ENCODE data around the gene MAFG. TPM values are rescaled to one million over a fixed set of nuclear protein-coding genes. Genes with fewer than 3 reads are reported as not detected.
A peak's percentile ranks its signal among the peaks of the same experiment; 100 is the strongest.

The MAFG gene
- total RNA-seq, 1 experiment from 2014 or later, result 25.2 TPM

DNA sequence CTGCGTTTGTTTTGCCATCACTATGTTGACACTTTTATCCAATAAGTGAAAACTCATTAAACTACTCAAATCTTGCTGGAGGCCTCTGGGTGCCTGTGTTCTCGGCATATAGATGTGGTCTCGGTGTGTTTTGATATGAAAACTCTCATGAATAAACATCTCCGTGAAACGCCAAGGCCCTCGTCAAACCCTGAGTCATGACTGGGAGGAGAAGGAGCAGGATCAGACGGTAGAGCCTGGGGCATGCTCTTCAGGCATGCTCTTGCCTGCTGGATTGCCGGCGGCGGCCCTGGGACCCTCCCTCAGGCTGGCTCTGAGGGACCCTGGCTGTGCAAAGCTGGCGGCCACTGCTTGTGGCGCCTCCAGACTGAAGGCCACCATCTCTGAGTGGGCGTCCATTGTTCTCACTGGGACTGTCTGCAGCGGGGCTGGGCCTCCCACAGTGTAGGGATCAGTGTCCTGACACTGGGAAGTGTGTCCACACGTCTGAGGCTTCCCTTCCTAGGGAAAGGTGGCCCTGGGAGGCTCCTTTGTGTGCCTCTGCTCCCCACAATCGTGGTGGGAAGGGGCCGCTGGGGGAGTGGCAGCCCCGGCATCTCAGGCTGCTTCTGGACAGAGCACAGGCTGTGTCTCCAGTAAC, 27.2 kb downstream of the MAFG start:
- Histone ChIP-seq H3K36me3 (peaks cover 83% of the 10 kb centered on the region), H3K9me3 (replicated peaks) (no peaks in the 10 kb centered on the region), H3K4me3 (no peak overlapping the region), H3K27me3 (replicated peaks) (no peaks in the 10 kb centered on the region), H3K4me1 (replicated peaks) (peaks cover 53% of the 10 kb centered on the region), H3K27ac (no peak overlapping the region)
- DNase-seq (ENCODE audit: low read depth in 1 of 2, low spot score in 2 of 2), result no peak

DNA sequence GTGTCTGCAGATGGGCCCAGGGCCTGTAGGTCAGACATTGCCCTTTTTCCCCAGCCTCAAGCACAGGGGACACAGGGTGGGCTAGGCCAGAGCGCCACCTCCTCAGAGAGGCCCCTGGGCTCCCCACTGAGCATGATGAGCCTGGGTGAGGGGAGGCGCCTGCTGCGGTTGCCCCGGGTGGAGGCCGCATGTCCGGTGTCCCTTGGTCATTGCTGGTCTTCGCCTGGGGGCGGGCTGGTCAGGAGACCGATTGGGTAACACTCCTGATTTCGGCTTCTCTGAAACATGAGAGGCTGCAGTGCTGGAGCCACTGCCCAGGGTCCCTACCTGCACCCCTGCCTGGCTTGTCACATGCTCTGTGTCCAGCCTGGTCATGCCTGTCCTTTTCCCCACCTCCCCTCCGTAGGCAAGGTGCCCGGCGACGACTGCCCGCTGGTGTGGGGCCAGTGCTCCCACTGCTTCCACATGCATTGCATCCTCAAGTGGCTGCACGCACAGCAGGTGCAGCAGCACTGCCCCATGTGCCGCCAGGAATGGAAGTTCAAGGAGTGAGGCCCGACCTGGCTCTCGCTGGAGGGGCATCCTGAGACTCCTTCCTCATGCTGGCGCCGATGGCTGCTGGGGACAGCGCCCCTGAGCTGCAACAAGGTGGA, 27.9 kb downstream of the MAFG start:
- peaks cover 53% of the 10 kb centered on the region for H3K4me1 ChIP-seq (replicated peaks)
- no peak overlapping the region for H3K4me3 ChIP-seq
- H3K9me3 ChIP-seq (replicated peaks), result no peaks in the 10 kb centered on the region
- H3K36me3 ChIP-seq, result peaks cover 80% of the 10 kb centered on the region
- H3K27me3 ChIP-seq (replicated peaks), result no peaks in the 10 kb centered on the region
- DNase-seq (ENCODE audit: low read depth in 1 of 2, low spot score in 2 of 2), result peak in 1 of 2 experiments; percentile 53
- H3K27ac ChIP-seq, result peak overlapping the region; percentile 63; the same call in 1 of the 2 replicates

- DNase-seq (ENCODE audit: low read depth in 1 of 2, low spot score in 2 of 2), result no peak
- no peaks in the 10 kb centered on the region for H3K27me3 ChIP-seq (replicated peaks)
- peak overlapping the region; percentile 63 for H3K27ac ChIP-seq
- peaks cover 78% of the 10 kb centered on the region for H3K36me3 ChIP-seq
- no peaks in the 10 kb centered on the region for H3K9me3 ChIP-seq (replicated peaks)
- H3K4me3 ChIP-seq, result no peak overlapping the region
- peaks cover 53% of the 10 kb centered on the region for H3K4me1 ChIP-seq (replicated peaks)
Observed at GRCh38 chr17:81898885-81899284, 28.6 kb downstream of the MAFG start.

- H3K9me3 ChIP-seq (replicated peaks), result no peaks in the 10 kb centered on the region
- peak overlapping the region; percentile 63 for H3K27ac ChIP-seq
- H3K36me3 ChIP-seq, result peaks cover 75% of the 10 kb centered on the region
- H3K4me3 ChIP-seq, result no peak overlapping the region
- DNase-seq (ENCODE audit: low read depth in 1 of 2, low spot score in 2 of 2), result peak; percentile 97 to 98
- H3K4me1 ChIP-seq (replicated peaks), result peaks cover 53% of the 10 kb centered on the region
- no peaks in the 10 kb centered on the region for H3K27me3 ChIP-seq (replicated peaks)
Observed at GRCh38 chr17:81898029-81898866, 29.3 kb downstream of the MAFG start.

- peaks cover 72% of the 10 kb centered on the region for H3K36me3 ChIP-seq
- DNase-seq (ENCODE audit: low read depth in 1 of 2, low spot score in 2 of 2), result no peak
- H3K9me3 ChIP-seq (replicated peaks), result no peaks in the 10 kb centered on the region
- peaks cover 42% of the 10 kb centered on the region for H3K4me1 ChIP-seq (replicated peaks)
- H3K4me3 ChIP-seq, result no peak overlapping the region
- H3K27me3 ChIP-seq (replicated peaks), result no peaks in the 10 kb centered on the region
- no peak overlapping the region for H3K27ac ChIP-seq
Observed at GRCh38 chr17:81895400-81895799, 32.1 kb downstream of the MAFG start.

- H3K4me3 ChIP-seq, result peak overlapping the region; percentile 69
- H3K36me3 ChIP-seq, result peaks cover 76% of the 10 kb centered on the region
- no peak for DNase-seq (ENCODE audit: low read depth in 1 of 2, low spot score in 2 of 2)
- H3K27me3 ChIP-seq (replicated peaks), result no peaks in the 10 kb centered on the region
- peak overlapping the region; percentile 72 for H3K27ac ChIP-seq
- peaks cover 25% of the 10 kb centered on the region for H3K4me1 ChIP-seq (replicated peaks)
- H3K9me3 ChIP-seq (replicated peaks), result no peaks in the 10 kb centered on the region
Observed at GRCh38 chr17:81891303-81891552, 36.3 kb downstream of the MAFG start.

- Histone ChIP-seq H3K27me3 (replicated peaks) (no peaks in the 10 kb centered on the region), H3K27ac (peak overlapping the region; percentile 72), H3K36me3 (peaks cover 76% of the 10 kb centered on the region), H3K4me1 (replicated peaks) (peaks cover 29% of the 10 kb centered on the region), H3K4me3 (peak overlapping the region; percentile 69), H3K9me3 (replicated peaks) (no peaks in the 10 kb centered on the region)
- peak in 1 of 2 experiments; percentile 56 for DNase-seq (ENCODE audit: low read depth in 1 of 2, low spot score in 2 of 2)
Observed at GRCh38 chr17:81890447-81891302, 36.9 kb downstream of the MAFG start.

DNA sequence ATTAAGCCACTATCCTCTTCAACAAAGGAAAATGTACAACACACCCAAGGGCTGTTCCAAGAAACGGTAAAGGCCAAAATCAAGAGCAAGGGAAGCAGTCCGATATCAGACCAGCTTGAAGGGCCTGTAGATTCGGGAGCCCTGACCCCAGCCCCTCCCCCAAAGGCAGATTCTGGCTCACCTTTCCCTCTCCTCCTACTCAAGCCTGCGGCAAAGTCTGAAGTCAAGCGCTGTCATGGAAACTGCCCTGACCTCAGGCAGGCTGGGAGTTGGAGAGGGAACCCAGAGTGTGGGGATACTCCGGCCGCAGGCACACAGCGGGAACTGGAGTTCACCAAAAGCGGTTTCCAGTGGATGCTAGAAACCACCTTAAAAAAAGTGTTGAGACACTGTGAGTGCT, 37.9 kb downstream of the MAFG start:
- Histone ChIP-seq H3K36me3 (peaks cover 79% of the 10 kb centered on the region), H3K27me3 (replicated peaks) (no peaks in the 10 kb centered on the region), H3K9me3 (replicated peaks) (no peaks in the 10 kb centered on the region), H3K4me3 (peak overlapping the region; percentile 69), H3K27ac (no peak overlapping the region), H3K4me1 (replicated peaks) (peaks cover 29% of the 10 kb centered on the region)
- no peak for DNase-seq (ENCODE audit: low read depth in 1 of 2, low spot score in 2 of 2)

- no peak for DNase-seq (ENCODE audit: low read depth in 1 of 2, low spot score in 2 of 2)
- H3K36me3 ChIP-seq, result peaks cover 81% of the 10 kb centered on the region
- no peak overlapping the region for H3K27ac ChIP-seq
- H3K9me3 ChIP-seq (replicated peaks), result no peaks in the 10 kb centered on the region
- no peak overlapping the region for H3K4me3 ChIP-seq
- H3K4me1 ChIP-seq (replicated peaks), result peaks cover 29% of the 10 kb centered on the region
- no peaks in the 10 kb centered on the region for H3K27me3 ChIP-seq (replicated peaks)
Observed at GRCh38 chr17:81888988-81889595, 38.4 kb downstream of the MAFG start.

- Histone ChIP-seq H3K4me1 (replicated peaks) (peaks cover 29% of the 10 kb centered on the region), H3K27me3 (replicated peaks) (no peaks in the 10 kb centered on the region), H3K4me3 (no peak overlapping the region), H3K27ac (no peak overlapping the region), H3K36me3 (peaks cover 84% of the 10 kb centered on the region), H3K9me3 (replicated peaks) (no peaks in the 10 kb centered on the region)
- DNase-seq (ENCODE audit: low read depth in 1 of 2, low spot score in 2 of 2), result no peak
Observed at GRCh38 chr17:81888105-81888987, 39.2 kb downstream of the MAFG start.

- no peak overlapping the region for H3K27ac ChIP-seq
- peak in 1 of 2 experiments; percentile 72 for DNase-seq (ENCODE audit: low read depth in 1 of 2, low spot score in 2 of 2)
- no peak overlapping the region for H3K4me3 ChIP-seq
Observed at GRCh38 chr17:81885869-81886548, 41.5 kb downstream of the MAFG start.

GRCh38 chr17:81885454-81885853, 42.1 kb downstream of the MAFG start:
- peaks cover 99% of the 10 kb centered on the region for H3K36me3 ChIP-seq
- no peaks in the 10 kb centered on the region for H3K27me3 ChIP-seq (replicated peaks)
- H3K27ac ChIP-seq, result no peak overlapping the region

More at GRCh38 chr17:81885869-81886548, 41.5 kb downstream of the MAFG start:
- H3K4me1 ChIP-seq (replicated peaks), result peaks cover 22% of the 10 kb centered on the region
- H3K9me3 ChIP-seq (replicated peaks), result no peaks in the 10 kb centered on the region
- no peaks in the 10 kb centered on the region for H3K27me3 ChIP-seq (replicated peaks)
- peaks cover 98% of the 10 kb centered on the region for H3K36me3 ChIP-seq

More at GRCh38 chr17:81885454-81885853, 42.1 kb downstream of the MAFG start:
- Histone ChIP-seq H3K4me1 (replicated peaks) (peaks cover 20% of the 10 kb centered on the region), H3K9me3 (replicated peaks) (no peaks in the 10 kb centered on the region), H3K4me3 (no peak overlapping the region)
- no peak for DNase-seq (ENCODE audit: low read depth in 1 of 2, low spot score in 2 of 2)

All from SJSA1 (cell line).